Lower leg skin (tissue), 4 donors: ENCODE results near the gene ZNF436. TPM values are rescaled to one million over a fixed set of nuclear protein-coding genes. Genes with fewer than 3 reads are reported as not detected.

Source experiments
- DNase-seq, 2 donors: peaks; one replicate each; pipeline ENCODE4 v3.0.0-alpha.2; 2019; ENCODE audit warnings: low spot score in 2 of 2
- H3K4me3 ChIP-seq: fragments of 200-600 bp; sonication (generic); 2 replicates; pipeline ENCODE4 v1.5.1; 2017; ENCODE audit warnings: mild to moderate bottlenecking, low read depth; ENCODE audit not compliant: poor library complexity, severe bottlenecking
- POLR2A ChIP-seq, 2 donors: fragments of 450-650 bp; IDR thresholded peaks; one replicate each; pipeline ENCODE4 v1.6.1; 2016 to 2017; ENCODE audit warnings: antibody characterized with exemption in 2 of 2, mild to moderate bottlenecking in 1 of 2, moderate library complexity in 1 of 2
- WGBS, 2 donors: methylation state at CpG; one replicate each; pipeline ENCODE4 v1.1.5; 2018; 5-methylcytosine and 5-hydroxymethylcytosine counted together
- intact Hi-C: fragments of 100-400 bp; cut with DNase I; formaldehyde crosslinking; loops from one replicate; pipeline ENCODE4 v1.15.0; 2023; ENCODE audit warnings: low total_unique reads
- total RNA-seq, 4 donors: library from RNA; depleted of rRNA; stranded (reverse); fragments of >200 nt; gene quantifications; one replicate each; pipeline ENCODE4 v1.1.0, GENCODE V29; 2016
- TF ChIP-seq, protein P1 (sequence below), 3 donors: fragments of 450-650 bp; IDR thresholded peaks; one replicate each; pipeline ENCODE4 v1.5.1; 2016; ENCODE audit warnings: antibody characterized with exemption in 3 of 3, mild to moderate bottlenecking in 3 of 3, moderate library complexity in 2 of 3

The ZNF436 gene
- total RNA-seq, 4 donors from 2014 or later = 19.1 to 41.6 (median 32.8) TPM

DNA sequence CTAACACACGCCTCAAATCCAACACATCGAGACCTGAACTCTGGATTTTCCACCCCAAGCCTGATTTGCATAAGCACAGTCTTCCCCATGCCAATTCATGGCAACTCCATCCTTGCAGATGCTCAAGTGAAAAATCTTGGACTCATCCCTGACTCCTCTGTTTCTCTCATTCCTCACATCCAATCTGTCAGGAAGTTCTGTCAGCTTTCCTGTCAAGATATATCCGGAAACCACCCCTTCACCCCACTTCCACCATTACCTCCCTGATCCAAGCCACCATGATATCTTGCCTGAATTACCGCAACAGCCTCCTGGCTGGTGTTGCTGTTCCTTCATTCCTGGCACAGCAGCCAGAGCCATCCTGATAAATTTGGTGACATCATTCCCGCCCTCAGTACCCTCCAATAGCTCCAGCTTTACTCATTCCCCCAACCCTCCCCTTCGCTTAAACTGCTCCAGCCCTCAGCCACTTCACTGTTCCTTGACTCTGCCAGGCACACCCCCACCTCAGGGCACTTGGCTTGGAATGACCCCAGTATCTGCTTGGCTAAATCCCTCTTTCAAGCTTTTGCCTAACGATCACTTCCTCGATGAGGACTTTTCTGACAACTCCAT is 37.5 kb upstream of the ZNF436 start:
- no peak overlapping the region for H3K4me3 ChIP-seq
- WGBS, 2 donors = 51 to 60% methylated on average over 8 of the region's 8 CpGs
- DNase-seq = no peak
- intact Hi-C loops = no loop called here
- TF ChIP-seq, protein P1, sequence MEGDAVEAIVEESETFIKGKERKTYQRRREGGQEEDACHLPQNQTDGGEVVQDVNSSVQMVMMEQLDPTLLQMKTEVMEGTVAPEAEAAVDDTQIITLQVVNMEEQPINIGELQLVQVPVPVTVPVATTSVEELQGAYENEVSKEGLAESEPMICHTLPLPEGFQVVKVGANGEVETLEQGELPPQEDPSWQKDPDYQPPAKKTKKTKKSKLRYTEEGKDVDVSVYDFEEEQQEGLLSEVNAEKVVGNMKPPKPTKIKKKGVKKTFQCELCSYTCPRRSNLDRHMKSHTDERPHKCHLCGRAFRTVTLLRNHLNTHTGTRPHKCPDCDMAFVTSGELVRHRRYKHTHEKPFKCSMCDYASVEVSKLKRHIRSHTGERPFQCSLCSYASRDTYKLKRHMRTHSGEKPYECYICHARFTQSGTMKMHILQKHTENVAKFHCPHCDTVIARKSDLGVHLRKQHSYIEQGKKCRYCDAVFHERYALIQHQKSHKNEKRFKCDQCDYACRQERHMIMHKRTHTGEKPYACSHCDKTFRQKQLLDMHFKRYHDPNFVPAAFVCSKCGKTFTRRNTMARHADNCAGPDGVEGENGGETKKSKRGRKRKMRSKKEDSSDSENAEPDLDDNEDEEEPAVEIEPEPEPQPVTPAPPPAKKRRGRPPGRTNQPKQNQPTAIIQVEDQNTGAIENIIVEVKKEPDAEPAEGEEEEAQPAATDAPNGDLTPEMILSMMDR (IDR thresholded peaks at IDR 0.05) = no peak
- no peak for TF ChIP-seq POLR2A (IDR thresholded peaks at IDR 0.05)

DNA sequence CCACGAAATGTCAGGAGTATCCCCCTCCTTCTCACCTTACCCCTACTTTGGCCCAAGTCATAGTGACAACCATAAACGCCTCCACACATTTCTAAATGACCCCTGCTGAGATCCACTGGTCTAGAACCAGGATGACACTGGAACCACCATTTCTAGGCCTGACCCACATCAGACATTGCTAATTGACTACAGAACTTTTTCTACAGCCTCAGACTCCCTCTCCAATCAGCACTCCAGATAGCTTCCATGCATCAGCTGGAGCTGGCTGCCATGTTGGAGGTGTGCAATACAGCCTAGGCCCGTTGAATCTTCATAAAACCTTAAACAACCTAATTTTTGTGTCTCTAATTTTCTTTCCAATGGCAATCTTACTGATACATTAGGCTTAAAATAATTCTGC is 36.3 kb upstream of the ZNF436 start:
- 93 to 97% methylated on average over 3 of the region's 3 CpGs for WGBS, 2 donors
- DNase-seq = no peak
- TF ChIP-seq, protein P1 (IDR thresholded peaks at IDR 0.05) = no peak
- no peak for TF ChIP-seq POLR2A (IDR thresholded peaks at IDR 0.05)
- no peak overlapping the region for H3K4me3 ChIP-seq
- intact Hi-C loops = no loop called here

DNA sequence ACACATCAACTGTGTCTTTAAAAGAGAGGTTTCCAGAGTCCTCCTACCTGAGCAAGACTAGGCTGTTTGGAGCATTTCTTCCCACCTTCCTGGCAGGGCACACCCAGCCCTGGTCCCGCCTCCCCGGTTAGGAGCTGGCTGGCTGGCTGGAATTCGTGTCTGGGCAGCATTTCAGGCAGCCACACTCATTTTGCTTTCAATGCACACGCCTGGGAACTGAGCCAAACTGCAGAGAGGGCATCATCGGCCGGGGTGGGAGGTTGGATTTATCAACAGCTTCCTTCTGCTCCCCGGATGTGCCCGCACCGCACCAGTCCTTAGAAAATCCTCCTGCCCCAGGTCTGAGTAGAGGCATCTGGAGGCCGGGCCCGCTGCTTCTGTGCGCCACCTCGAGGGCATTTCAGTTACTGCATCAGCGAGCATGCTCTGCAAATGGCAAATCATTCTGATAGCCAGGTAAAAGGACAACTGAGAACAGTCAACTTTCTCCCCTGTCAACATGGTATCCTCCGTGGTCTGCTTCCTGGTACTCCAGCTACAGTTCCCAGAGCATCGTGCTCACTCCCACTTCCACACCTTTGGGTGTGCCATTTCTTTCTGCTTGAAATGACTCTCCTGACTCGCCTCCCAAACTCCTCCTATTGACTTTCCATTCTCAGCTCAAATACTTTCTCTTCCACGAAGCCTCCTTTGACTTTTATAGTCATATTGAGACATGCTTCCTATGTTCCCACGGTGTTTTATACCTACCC is 34.3 kb upstream of the ZNF436 start:
- H3K4me3 ChIP-seq = no peak overlapping the region
- 4% methylated on average over 19 of the region's 19 CpGs for WGBS, 2 donors
- intact Hi-C loops = no loop called here
- TF ChIP-seq, protein P1 (IDR thresholded peaks at IDR 0.05) = peak in 1 of 3 donors; percentile 95
- no peak for TF ChIP-seq POLR2A (IDR thresholded peaks at IDR 0.05)
- DNase-seq = peak; percentile 86 to 98

DNA sequence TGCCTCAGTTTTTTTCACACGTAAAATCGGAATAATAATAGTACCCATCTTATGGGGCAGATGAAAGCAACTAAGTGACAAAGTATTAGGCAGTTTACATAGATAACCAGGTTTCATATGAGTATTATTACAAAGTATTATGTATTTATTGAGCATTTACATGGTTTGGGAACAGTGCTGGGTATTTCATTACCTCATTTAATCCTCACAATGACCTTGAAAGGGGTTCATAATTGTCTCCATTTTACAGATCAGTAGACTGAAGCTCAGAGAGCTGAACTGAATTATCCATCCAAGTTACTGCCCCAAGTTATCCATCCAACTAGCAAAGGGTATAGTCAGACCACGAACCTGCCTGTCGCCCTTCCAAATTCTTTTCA is 33.7 kb upstream of the ZNF436 start:
- TF ChIP-seq POLR2A (IDR thresholded peaks at IDR 0.05) = no peak
- TF ChIP-seq, protein P1 (IDR thresholded peaks at IDR 0.05) = no peak
- intact Hi-C loops = no loop called here
- 53 to 67% methylated on average over 4 of the region's 4 CpGs for WGBS, 2 donors
- no peak overlapping the region for H3K4me3 ChIP-seq
- DNase-seq = no peak

DNA sequence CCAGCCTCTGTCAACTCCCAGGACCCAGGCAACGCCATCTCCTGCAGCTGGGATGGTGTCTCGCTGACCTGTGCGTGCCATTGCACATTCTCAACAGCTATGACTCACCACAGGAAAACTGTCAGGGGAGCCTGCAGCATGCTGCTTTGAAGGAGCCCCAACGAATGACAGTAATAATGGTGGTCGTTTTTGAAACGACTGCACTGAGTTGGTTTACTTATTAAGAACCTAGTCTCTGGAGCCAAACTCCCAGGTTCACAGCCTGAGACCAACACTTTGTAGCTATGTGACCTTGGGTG is 33.4 kb upstream of the ZNF436 start:
- intact Hi-C loops = no loop called here
- WGBS, 2 donors = 10 to 22% methylated on average over 6 of the region's 6 CpGs
- DNase-seq = no peak
- no peak for TF ChIP-seq POLR2A (IDR thresholded peaks at IDR 0.05)
- TF ChIP-seq, protein P1 (IDR thresholded peaks at IDR 0.05) = no peak
- H3K4me3 ChIP-seq = no peak overlapping the region
